ENCODE data around the gene AKAIN1.

Gene AKAIN1

GRCh38 chr18:5158587-5158986, 38.5 kb downstream of the AKAIN1 start:
- no peak for DNase-seq

DNA sequence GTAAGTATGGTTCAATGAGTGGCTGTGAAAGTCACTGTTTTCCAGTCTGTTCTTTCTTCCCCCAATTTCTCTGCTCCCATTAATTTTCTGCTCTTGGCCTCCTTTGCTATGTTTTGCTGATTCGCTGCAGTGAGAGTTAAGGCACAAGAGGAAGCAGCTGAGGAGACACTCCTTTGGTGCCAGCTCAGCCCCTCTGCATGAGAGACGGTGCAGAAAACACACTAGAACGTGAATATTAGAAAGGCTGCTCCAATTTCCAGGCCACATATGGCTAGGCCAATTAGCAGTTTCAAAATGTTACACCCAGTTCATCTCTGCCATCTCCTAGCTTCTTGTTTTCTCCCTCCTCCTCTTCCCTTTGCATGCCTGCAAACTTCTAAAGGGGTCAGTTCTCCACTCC, 38.9 kb downstream of the AKAIN1 start:
- DNase-seq, result no peak

GRCh38 chr18:5155907-5156287, 41.2 kb downstream of the AKAIN1 start:
- DNase-seq, result no peak

GRCh38 chr18:5155218-5155906, 41.7 kb downstream of the AKAIN1 start:
- no peak for DNase-seq

- no peak for DNase-seq
These were observed 44.6 kb downstream of the AKAIN1 start for GRCh38 chr18:5152343-5153020.

GRCh38 chr18:5150894-5151293, 46.2 kb downstream of the AKAIN1 start:
- no peak for DNase-seq

DNA sequence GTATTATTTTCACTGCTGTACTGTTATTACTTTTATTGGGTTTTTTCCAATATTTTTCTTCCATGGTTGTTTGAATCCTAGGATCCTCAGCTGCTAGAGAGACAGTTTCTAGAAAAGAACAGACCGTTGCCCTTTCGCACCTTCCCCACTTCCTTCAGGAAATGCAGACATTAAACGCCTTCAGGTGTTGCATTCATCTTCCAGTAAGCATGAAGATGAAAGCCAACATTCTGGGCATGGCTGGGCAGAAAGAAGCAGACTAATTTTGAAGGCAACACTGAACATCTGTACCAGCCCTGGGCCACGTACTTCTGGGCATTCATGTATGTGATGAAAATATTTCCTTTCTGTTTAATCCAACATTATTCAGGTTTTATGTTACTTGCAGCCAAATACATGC, 51.0 kb downstream of the AKAIN1 start:
- no peak for DNase-seq

- DNase-seq, result no peak
These were observed 51.8 kb downstream of the AKAIN1 start for GRCh38 chr18:5145168-5145825.

DNA sequence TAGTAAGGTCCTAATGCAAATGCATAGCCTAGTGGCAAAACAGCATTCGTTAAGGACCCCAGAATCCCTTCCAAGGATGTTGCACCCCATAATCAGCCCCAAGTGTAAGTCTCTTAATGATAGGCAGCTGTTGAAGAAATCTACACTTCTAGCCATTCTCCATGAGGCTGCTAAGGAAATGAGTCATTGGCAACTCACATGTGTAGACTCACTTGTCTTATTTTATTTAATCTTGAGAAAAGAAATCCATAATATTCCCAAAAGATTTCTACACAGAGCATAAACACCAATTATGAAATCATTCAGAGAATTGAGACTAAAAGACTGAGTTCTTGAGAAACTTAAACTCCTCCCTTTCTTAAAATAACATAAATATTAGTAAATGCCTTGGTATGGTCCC, 52.4 kb downstream of the AKAIN1 start:
- no peak for DNase-seq

DNA sequence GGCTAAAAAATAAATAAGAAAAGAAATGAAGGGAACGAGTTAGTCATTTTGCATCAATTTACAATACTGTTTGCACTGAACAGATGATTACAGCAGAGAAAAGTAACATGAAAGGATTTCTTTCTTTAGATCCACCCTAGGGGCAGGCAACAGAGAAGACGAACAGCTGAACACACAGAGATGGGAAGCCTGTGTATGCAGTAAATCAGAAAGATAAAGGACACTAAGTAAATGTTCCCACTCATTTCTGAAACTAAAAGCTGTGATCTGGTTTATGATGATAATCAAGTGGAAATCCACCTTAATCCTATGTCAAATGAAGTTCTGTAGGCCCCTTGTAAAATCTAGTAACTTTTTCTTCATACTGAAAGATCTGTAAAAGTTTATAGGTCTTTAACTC, 54.2 kb downstream of the AKAIN1 start:
- no peak for DNase-seq

DNA sequence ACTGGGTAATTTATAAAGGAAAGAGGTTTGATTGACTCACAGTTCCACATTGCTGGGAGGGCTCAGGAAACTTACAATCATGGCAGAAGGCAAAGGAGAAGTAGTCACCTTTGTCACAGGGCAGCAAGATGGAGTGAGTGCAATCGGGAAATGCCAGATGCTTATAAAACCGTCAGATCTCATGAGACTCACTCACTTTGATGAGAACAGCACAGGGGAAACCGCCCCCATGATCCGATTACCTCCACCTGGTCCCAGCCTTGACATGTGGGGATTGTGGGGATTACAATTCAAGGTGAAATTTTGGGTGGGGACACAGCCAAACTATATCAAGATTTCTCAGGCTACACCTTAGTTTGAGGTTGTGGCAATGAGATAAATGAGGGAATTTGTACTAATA, 54.9 kb downstream of the AKAIN1 start:
- no peak for DNase-seq

DNA sequence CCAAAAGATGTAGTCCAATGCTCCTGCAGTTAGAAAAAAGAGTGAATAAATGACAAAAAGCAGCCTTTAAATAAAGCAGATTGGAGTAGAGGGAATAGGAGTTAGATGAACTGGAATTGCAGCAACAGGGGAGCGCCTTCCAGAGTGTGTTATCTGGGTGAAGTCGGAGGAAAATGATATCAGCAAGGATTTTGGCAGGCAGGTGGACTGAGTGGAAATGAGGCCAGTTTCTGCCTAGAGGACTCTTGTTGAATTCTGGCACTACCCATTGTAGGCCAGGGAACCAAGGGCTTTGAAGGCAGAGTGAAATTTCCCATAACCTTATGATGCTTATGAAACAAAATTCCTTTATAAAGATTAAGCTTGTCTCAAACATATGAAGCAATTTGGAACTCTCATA, 59.8 kb downstream of the AKAIN1 start:
- DNase-seq, result no peak

DNA sequence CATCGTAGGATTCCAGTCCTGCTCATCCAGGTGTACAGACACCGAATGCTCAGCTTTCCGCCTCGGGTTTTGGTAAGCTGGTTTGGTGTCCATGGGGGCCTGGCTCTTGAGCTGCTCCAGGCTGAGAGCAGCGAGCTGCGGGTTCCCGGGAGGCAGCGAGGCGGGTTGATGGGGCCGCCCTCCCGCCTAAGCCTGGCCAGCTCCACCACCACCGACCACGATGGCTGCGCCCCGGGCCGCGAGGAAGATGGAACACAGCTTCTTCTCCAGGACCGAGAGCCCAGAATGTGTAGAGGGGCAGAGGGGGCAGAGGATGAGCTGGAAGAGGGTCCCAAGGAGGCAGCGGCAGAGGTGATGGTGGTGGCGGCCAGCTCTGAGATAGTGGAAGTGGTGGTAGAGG, 64.1 kb downstream of the AKAIN1 start:
- DNase-seq, result no peak

DNA sequence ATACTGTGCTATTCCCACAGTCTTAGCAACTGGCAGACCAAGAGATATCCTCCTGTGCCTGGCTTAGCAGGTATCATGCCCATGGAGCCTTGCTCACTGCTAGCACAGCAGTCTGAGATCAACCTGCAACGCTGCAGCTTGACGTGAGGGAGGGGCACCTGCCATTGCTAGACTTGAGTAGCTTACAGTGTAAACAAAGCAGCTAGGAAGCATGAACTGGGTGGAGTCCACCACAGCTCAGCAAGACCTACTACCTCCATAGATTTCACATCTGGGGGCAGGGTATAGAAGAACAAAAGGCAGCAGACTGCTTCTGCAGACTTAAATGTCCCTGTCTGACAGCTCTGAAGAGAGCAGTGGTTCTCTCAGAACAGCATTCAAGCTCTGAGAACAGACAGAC, 74.8 kb downstream of the AKAIN1 start:
- no peak for DNase-seq

GRCh38 chr18:5110266-5110665, 86.8 kb downstream of the AKAIN1 start:
- DNase-seq, result no peak

GRCh38 chr18:5107988-5108387, 89.1 kb downstream of the AKAIN1 start:
- DNase-seq, result no peak

DNA sequence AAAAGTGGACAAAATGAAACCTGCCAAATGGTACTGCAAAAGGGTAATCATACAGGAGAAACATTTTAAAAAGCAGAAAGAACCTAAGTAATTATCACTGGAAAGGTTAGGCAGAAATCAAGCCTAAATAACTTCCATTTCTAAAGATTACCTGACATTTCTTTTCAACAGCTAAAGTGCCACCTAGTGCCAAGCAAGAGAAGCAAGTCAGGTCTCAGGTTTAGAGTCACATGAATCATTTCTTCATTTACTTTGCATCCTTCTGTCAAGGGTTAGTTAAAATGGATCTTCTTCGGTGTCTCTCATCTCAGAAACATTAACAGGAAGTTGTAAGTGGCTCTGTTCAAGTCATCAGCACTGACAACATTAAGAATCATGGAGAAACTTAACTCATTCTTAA, 90.3 kb downstream of the AKAIN1 start:
- DNase-seq, result no peak

- DNase-seq, result no peak
These were observed 92.8 kb downstream of the AKAIN1 start for GRCh38 chr18:5104246-5104645.

GRCh38 chr18:5103693-5104092, 93.4 kb downstream of the AKAIN1 start:
- DNase-seq, result no peak

DNA sequence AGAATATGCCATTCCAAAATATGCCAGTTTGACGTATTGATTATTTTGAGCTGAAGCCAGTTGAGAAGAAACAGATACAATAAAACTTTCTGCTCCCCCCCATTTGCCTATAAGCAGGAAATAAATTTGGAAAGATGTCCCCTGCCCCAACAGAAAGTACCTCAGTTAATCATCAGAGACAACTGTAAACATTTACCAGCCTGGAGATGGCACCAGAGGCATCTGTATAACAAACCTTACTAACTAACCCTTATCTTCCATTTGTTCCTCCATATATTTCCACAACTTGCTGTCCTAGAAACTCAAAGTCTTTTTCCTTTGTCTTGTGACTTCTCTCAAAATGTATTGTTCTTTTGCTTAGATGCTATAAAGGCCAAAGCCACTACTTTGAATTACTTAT, 93.8 kb downstream of the AKAIN1 start:
- no peak for DNase-seq

- no peak for DNase-seq
These were observed 99.8 kb downstream of the AKAIN1 start for GRCh38 chr18:5097116-5097703.

GRCh38 chr18:5095239-5095638, 101.8 kb downstream of the AKAIN1 start:
- no peak for DNase-seq

- no peak for DNase-seq
These were observed 103.2 kb downstream of the AKAIN1 start for GRCh38 chr18:5093902-5094301.
